ENCODE results near the gene PC. TPM values are rescaled to one million over a fixed set of nuclear protein-coding genes. Genes with fewer than 3 reads are reported as not detected.
A peak's percentile ranks its signal among the peaks of the same experiment; 100 is the strongest.

The PC gene
- total RNA-seq, 6 donors from 2014 or later = 5.0 to 49.9 (median 20.9) TPM

GRCh38 chr11:66957971-66958231 lies 282 bp downstream of the PC start:
- Histone ChIP-seq H3K9me3 (no peaks in the 10 kb centered on the region), H3K4me1 (peaks cover 11 to 23% (median 12%) of the 10 kb centered on the region in 4 donors), H3K36me3 (no peaks in the 10 kb centered on the region), H3K4me3 (peak overlapping the region; percentile 56 to 94 (median 76)), H3K27me3 (no peaks in the 10 kb centered on the region), H3K27ac (peak overlapping the region; percentile 8 to 76 (median 71))
- TF ChIP-seq CTCF (IDR thresholded peaks at IDR 0.05) = no peak
- TF ChIP-seq EP300 (IDR thresholded peaks at IDR 0.05) = no peak
- TF ChIP-seq POLR2AphosphoS5 (IDR thresholded peaks at IDR 0.05) = no peak
- no peak for TF ChIP-seq POLR2A (IDR thresholded peaks at IDR 0.05)
- WGBS, 2 donors = 0 to 5% methylated on average over 2 to 3 of the region's 40 CpGs
- DNase-seq (peak in 1 of 2 donors; percentile 94), ATAC-seq (ENCODE audit: low FRiP score in 2 of 2) (peak in 1 of 2 donors; percentile 66)

- Histone ChIP-seq H3K4me3 (no peak overlapping the region), H3K9me3 (no peaks in the 10 kb centered on the region), H3K27ac (peak overlapping the region in 1 of 4 donors; percentile 76), H3K27me3 (no peaks in the 10 kb centered on the region), H3K4me1 (peaks cover 11 to 23% (median 12%) of the 10 kb centered on the region in 4 donors), H3K36me3 (no peaks in the 10 kb centered on the region)
- WGBS, 2 donors = 56 to 63% methylated on average over 7 of the region's 7 CpGs
- peak in 1 of 2 donors; percentile 41 for DNase-seq
- peak in 3 of 6 experiments; percentile 16 to 28 (median 17) for TF ChIP-seq CTCF (IDR thresholded peaks at IDR 0.05)
- peak in 1 of 4 donors; percentile 13 for TF ChIP-seq POLR2A (IDR thresholded peaks at IDR 0.05)
- TF ChIP-seq EP300 (IDR thresholded peaks at IDR 0.05) = no peak
- TF ChIP-seq POLR2AphosphoS5 (IDR thresholded peaks at IDR 0.05) = peak in 1 of 2 donors; percentile 15
- no peak for ATAC-seq (ENCODE audit: low FRiP score in 2 of 2)
These were observed 1.4 kb downstream of the PC start for GRCh38 chr11:66956689-66957290.

- Histone ChIP-seq H3K9me3 (no peaks in the 10 kb centered on the region), H3K4me1 (peaks cover 6 to 15% (median 9%) of the 10 kb centered on the region in 4 donors), H3K4me3 (no peak overlapping the region), H3K36me3 (no peaks in the 10 kb centered on the region), H3K27ac (no peak overlapping the region), H3K27me3 (no peaks in the 10 kb centered on the region)
- no peak for TF ChIP-seq POLR2AphosphoS5 (IDR thresholded peaks at IDR 0.05)
- TF ChIP-seq POLR2A (IDR thresholded peaks at IDR 0.05) = no peak
- no peak for TF ChIP-seq CTCF (IDR thresholded peaks at IDR 0.05)
- no peak for TF ChIP-seq EP300 (IDR thresholded peaks at IDR 0.05)
- ATAC-seq (ENCODE audit: low FRiP score in 2 of 2) (no peak), DNase-seq (no peak)
- WGBS, 2 donors = 86 to 88% methylated on average over 13 of the region's 13 CpGs
These were observed 4.9 kb downstream of the PC start for GRCh38 chr11:66953081-66953833.

- Histone ChIP-seq H3K4me3 (no peak overlapping the region), H3K4me1 (peaks cover 0 to 4% (median 1%) of the 10 kb centered on the region in 4 donors), H3K27me3 (no peaks in the 10 kb centered on the region), H3K36me3 (no peaks in the 10 kb centered on the region), H3K27ac (no peak overlapping the region), H3K9me3 (no peaks in the 10 kb centered on the region)
- TF ChIP-seq POLR2A (IDR thresholded peaks at IDR 0.05) = no peak
- TF ChIP-seq POLR2AphosphoS5 (IDR thresholded peaks at IDR 0.05) = no peak
- no peak for TF ChIP-seq EP300 (IDR thresholded peaks at IDR 0.05)
- no peak for TF ChIP-seq CTCF (IDR thresholded peaks at IDR 0.05)
- ATAC-seq (ENCODE audit: low FRiP score in 2 of 2) = no peak
- no peak for DNase-seq
- WGBS, 2 donors = 47 to 77% methylated on average over 6 to 7 of the region's 7 CpGs
These were observed 6.3 kb downstream of the PC start for GRCh38 chr11:66951927-66952337.
